Spleen (tissue), 7 donors: ENCODE data around the gene C9orf78.
A peak's percentile ranks its signal among the peaks of the same experiment; 100 is the strongest.

Experiments used
- CTCF ChIP-seq, 11 experiments: fragments of 200-600 bp in 7 of 11; fragments of 450-650 bp in 4 of 11; sonication (generic) in 4 of 11; IDR thresholded peaks in 8 of 11; conservative IDR thresholded peaks in 3 of 11; 1 replicate in 7 of 11; 2 replicates in 4 of 11; pipeline versions ENCODE4 v1.4.0 to v1.8.0; 2016 to 2021; ENCODE audit warnings: antibody characterized with exemption in 11 of 11, inconsistent platforms in 4 of 11, mild to moderate bottlenecking in 1 of 11
- POLR2A ChIP-seq, 3 donors: fragments of 450-650 bp; IDR thresholded peaks; one replicate each; pipeline ENCODE4 v1.5.1; 2017; ENCODE audit warnings: antibody characterized with exemption in 3 of 3, mild to moderate bottlenecking in 1 of 3
- POLR2AphosphoS5 ChIP-seq, 3 donors: sonication (generic); formaldehyde crosslinking; IDR thresholded peaks; one replicate each; pipeline ENCODE4 v1.5.1; 2017; ENCODE audit warnings: antibody characterized with exemption in 3 of 3
- donor health status: DM: no; HTN: no; CAD: no; lungs with moderate emphysema.
- donor health status: DM: no; HTN: no; CAD: no.
- donor health status: DM: no; HTN: no; CAD: no.

GRCh38 chr9:129783516-129784361 is 51.3 kb downstream of the C9orf78 start:
- TF ChIP-seq CTCF (IDR thresholded peaks at IDR 0.05 in 8 of 11, conservative IDR thresholded peaks at IDR 0.05 in 3 of 11) (peak; percentile 86 to 99 (median 93)), POLR2A (IDR thresholded peaks at IDR 0.05) (no peak), POLR2AphosphoS5 (IDR thresholded peaks at IDR 0.05) (no peak)
